Left cardiac atrium (tissue), 4 donors: ENCODE data around the gene DDX56. TPM values are rescaled to one million over a fixed set of nuclear protein-coding genes. Genes with fewer than 3 reads are reported as not detected.

Source experiments
- ATAC-seq, 2 donors: fragments of 200-7000 bp; cut with Tn5 transposase; one replicate each; pipeline ENCODE4 v1.9.1; 2020; ENCODE audit warnings: mild to moderate bottlenecking in 2 of 2, moderate library complexity in 2 of 2
- DNase-seq: peaks from one replicate; pipeline ENCODE4 v3.0.0-alpha.2; 2020
- intact Hi-C, 2 donors: fragments of 100-400 bp; cut with DNase I; formaldehyde crosslinking; loops; one replicate each; pipeline versions ENCODE4 v1.14.1 to v1.15.1; 2022 to 2023
- total RNA-seq, 2 donors: library from RNA; stranded (reverse); fragmentation: NEBNext Ultra II Directional; extraction: Animal tissue kit (Norgen Biotek cat#: 25700); gene quantifications; one replicate each; pipeline ENCODE4 v1.2.1, GENCODE V29; 2021
- donor health status: DM: no; HTN: yes; CAD: no.
- donor health status: DM: no; HTN: yes; CAD: no; lungs with severe emphysema.
- donor health status: DM: yes; HTN: yes; CAD: no.
- donor health status: Dilated cardiomyopathy.

The DDX56 gene
- total RNA-seq, 2 donors from 2014 or later = 27.8 to 44.4 TPM

DNA sequence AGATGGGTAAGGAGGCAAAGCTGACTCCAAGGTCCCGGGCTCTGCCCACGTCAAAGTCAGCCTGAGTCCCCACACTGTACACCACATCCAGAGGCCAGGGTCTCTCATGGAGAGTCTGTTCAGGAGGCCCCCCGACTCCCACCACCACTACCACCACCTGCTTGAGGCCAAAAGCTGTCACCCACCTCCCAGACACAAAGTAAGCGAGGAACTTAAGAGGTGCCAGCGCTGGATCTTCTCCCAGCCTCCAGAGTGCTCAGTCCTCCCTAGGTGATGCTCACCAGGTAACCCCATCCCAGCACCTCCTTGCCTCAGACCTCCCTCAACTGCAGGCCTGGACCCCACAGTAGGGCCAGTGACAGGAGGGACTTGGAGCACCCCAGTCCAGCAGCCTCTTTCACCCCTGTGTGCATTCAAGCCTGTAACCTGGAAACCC lies 33.1 kb downstream of the DDX56 start:
- ATAC-seq = no peak
- intact Hi-C loops = no loop called here
- DNase-seq = no peak

DNA sequence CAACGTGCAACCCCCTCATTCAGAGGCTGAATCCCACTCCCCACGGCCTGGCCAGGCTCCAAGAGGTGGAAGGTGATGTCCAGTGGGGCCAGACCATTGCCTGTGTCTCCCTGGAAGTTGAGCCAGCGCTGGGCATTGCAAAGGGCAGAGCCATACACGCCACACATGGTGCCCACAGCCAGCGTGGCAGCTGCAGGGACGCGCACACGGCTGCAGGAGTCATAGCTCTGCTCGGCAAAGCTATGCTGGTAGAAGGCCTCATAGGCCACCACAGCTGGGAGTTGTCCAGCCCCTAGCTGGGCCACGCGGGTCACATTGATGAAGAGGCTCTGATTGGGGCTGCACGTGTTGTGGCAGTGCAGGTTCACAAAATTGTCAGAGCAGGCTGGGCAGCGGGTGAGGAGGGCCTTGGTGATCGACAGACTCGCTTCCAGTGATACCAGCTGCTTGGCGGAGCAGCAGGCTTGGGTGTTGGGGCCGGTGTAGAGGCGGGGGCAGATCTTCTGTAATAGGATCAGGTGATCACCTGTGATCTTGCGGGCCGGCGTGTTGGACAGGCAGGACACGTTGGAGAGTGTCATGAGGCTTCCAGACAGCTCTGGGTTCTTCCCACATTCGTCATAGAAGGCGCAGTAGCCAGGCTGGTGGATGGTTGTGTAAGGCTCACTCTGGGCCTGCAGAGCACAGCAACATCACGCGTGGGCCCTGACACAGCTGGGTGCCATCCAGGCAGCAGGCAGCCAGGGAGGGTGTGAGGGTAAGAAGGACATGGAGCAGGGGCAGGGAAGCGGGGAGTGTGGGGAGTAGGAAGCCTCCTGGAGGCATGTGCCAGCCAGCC lies 33.8 kb downstream of the DDX56 start:
- ATAC-seq (peak in 1 of 2 donors; percentile 84), DNase-seq (no peak)
- intact Hi-C loops = no loop called here

DNA sequence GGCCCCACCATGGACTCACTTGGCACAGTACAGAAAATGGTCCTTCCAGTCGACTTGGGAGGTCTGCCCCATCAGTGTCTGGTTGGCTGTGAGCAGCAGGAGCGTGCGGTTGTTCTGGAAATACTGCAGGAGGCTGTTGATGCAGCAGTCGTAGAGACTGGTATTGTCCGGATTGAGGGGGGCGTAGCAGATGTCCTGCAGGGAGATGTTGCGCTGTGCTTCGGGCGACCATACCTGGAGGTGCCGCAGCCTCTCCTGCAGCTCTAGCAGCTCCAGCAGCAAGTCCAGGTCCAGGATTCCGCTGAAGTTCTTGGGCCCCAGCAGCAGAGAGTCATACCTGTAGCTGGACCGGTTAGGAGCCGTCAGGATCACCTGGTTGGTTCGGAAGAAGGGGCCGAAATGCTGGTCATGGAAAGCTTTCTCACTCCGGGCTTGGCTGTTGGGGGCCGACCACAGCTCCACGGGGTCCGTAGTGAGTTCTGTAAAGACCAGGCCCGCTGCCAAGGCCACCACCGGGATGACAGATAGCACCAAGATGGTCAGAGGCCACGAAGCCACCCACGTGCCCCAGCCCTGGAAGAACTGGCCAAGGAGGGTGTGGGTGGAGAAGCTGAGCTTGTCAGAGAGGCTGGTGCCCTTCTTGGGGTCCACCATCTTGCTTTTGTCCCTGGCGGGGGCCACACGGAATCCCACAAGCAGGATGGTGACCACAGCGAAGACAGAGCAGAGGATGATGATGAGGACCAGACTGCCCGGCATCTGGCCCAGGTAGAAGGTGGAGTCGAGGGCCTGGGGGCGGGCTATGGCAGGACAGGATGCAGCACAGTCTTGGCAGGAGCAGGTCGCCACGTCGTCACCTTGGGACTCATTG lies 34.7 kb downstream of the DDX56 start:
- intact Hi-C loops = no loop called here
- DNase-seq (no peak), ATAC-seq (no peak)

DNA sequence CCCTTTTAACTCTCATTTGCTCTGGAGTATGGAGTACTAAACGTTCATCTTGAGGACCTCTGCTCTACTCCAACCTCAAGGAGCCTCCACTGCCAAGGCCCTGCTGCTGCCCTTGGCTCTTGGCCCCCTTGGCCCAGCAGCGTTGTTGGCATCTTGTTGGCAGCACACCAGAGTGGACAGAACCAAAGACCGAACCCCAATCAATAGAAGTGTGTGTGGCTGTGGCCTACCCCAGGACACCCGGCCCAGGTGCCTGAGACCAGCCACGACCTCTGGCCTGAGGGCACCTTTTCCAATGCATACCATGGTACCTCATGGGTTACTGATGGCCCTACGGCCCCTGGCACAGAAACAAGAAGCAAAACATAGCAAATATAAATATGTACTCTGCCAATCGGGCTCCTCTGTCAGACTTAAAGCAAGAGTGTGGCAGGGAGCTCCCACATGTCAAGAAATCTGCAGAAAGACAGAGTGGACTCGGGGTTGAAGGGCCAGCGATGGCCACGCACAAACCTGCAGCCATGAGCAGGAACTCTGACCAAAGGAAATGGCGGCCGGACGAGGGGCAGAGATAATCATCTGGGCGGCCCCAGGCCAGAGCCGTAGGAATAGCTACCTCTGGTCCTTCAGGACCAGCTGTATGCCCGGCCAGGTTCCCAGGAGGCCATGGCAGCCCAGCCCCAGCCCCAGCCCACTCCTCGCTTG lies 35.5 kb downstream of the DDX56 start:
- intact Hi-C loops = no loop called here
- ATAC-seq (peak in 1 of 2 donors; percentile 50), DNase-seq (no peak)

DNA sequence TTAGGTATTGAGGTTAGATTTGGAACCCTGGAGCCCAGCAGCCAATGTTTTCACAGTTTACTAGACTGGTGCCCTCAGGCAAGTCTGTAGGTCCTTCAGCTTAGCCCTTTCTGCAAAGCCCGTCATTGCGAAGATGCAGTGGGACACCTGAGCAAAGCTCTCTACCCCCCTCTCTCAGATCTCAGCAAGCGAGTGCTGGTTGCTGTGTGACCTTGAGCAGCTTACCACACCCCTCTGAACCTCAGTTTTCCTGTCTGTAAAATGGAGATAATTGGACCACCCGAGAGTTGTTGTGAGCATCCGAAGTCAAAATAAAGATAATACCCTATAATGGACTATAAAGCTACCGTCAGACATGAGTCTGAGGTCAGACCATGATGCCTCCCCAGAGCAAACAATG lies 36.3 kb downstream of the DDX56 start:
- no peak for DNase-seq
- intact Hi-C loops = no loop called here
- no peak for ATAC-seq

DNA sequence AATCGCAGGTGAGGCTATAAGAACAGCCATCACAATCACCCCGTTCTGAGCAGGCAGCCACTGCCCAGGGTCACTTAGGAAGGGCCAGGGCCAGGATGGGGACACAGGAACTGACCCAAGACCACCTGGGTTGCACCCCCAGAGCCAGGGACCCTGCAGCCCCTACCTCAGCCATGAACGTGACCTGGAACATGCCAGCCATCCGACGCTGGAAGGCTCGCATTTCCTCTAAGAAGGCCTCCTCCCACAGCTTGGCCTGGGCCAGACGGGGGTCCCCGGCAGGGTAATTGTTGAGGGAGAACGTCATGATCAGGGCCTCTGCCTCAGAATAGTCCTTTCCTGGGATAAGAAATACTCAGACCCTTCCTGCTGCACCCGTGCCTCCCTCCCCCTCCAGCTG lies 37.6 kb downstream of the DDX56 start:
- ATAC-seq = no peak
- intact Hi-C loops = no loop called here
- DNase-seq = no peak

DNA sequence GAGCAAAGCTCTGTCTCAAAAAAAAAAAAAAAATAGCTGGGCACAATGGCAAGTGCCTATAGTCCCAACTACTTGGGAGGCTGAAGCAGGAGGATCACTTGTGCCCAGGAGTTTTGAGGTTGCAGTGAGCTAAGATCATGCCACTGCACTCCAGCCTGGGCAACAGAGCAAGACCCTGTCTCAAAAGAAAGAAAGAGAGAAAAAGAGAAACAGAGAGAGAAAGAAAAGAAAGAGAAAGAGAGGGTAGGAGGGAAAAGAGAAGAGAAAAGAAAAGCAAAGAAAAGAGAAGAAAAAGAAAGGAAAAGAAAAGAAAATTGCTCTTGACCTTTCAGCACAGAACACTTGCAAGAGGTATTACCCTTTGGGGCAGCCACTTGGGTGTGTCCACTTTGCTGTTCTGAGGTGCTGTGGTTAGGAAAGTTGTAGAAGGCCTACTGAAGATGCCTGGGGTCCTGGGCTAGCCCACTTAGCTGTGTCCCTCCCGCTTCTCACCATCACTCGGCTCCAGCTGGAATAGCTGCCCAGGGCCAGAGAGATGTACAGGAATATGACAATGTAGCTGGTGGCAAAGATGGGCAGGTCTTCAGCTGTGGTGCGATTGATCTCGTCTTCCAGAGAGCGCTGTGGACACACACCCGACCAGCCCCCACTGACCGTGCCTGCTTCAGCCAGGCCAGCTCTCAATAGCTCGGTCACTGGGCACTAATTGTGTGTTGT lies 38.2 kb downstream of the DDX56 start:
- ATAC-seq (no peak), DNase-seq (no peak)
- intact Hi-C loops = no loop called here

DNA sequence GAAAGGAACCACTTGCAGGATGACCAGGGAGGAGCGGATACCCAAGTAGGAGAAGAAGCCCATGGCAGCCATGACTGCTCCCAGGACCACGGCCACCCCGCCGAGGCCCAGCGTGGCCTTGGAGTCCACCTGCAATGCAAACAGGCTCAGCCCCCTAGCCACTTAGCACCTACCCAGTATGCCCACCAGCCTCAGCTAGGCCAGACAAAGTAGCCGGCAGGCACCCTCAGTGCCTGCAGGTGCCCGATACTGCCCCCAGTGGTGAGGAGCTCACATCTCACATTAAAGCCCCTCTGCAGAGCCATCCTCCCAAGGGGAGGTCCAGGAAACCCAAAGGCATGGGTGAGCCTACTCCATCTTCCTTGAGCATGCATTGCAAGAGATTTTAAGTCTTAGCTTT lies 39.2 kb downstream of the DDX56 start:
- ATAC-seq = peak in 1 of 2 donors; percentile 35
- DNase-seq = no peak
- intact Hi-C loops = no loop called here

DNA sequence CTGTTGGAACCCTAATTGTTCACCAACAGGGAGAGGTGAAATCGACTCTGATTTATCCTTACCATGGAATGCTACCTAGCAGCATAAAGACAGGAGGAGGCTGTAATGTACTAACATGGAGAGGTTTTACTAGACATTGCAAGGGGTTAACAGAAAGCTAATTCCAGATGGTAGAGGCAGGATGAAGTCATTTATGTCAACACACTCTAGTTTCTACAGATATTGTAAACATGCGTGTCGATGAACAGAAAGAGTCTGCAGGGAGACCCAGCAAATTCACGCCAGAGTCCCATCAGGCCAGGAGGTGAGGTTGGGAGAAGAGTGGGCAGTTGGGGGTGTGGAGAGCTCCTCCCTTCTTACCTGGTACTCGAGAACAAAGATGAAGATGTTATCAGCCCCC lies 39.6 kb downstream of the DDX56 start:
- DNase-seq (no peak), ATAC-seq (no peak)
- intact Hi-C loops = no loop called here

DNA sequence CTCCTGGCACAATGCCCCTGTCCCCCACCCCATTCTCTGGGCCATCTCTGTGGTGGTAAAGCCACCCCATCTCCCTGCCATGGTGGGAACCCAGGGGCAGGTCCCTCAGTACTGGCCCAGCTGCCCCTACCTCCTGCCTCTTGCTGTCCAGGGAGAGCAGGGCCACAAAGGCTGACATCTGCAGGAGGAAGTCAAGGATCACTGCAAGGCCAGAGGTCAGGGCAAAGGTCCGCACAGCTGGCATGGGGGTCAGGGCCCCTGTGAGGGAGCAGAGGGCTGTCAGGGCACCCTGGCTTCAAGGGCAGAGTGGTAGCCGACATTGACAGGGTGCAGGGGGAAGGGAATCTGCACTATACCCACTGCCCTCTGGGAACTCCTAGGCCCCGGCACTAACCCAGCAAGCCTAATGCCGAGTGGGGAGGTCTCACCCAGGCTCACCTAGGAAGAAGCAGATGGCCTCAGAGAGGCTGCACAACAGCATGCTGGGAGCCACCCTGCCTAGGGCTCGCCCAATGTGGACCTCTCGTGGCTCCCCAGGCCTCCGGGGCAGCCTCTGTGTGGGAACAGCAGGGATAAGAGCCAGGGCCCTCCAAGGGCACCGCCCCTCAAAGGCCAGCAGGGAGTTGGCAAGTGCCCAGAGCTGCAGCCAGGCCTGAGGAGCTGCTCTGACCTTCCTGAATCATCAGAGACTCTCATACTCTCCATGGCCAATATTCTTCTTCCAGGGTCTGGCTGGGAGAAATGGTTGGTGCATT lies 40.2 kb downstream of the DDX56 start:
- intact Hi-C loops = no loop called here
- ATAC-seq (no peak), DNase-seq (no peak)

DNA sequence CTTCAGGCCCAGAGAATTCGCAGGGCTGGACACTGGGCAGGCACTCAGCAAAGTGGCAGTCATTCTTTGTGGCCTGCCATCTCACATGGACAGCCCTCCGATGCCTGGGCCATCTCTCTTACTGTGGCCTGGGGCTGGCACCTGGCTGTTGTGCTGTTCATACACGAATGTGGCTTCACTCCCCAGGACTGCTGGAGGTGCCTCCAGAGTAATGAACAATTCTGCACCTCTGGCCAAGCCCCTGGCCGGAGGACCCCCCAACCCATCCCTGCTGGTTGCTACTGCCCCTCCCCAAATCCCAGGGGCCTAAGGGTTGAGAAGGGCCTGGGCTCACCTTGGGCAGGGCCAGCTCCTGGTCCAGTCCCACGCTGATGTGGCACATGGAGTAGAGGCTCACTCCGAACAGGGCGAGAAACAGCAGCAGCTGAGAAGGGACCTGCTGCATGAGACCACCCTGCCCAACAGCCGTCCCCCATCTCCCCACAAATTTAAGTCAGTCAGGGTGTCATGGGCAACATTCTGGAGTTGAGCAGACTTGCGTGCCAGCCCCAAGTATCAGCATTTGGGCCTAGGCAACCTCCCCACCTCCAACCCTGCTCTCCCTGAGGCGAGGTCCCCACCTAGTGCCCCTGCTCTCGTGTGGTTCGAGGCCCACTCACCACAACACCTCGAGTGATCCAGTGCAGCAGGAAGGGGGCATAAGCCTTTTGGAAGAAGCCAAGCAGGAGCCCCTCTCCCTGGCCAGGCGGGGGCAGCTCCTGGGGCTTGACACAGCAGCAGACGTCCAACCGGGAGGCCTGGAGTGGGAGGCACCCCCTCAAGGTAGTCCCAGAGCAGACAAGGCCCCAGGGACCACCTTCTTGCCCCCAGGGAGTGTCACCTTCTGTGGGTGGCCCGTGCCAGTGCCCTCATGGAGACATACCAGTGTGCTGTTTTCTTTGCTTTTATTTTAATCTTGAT lies 42.0 kb downstream of the DDX56 start:
- intact Hi-C loops = no loop called here
- ATAC-seq (no peak), DNase-seq (no peak)

DNA sequence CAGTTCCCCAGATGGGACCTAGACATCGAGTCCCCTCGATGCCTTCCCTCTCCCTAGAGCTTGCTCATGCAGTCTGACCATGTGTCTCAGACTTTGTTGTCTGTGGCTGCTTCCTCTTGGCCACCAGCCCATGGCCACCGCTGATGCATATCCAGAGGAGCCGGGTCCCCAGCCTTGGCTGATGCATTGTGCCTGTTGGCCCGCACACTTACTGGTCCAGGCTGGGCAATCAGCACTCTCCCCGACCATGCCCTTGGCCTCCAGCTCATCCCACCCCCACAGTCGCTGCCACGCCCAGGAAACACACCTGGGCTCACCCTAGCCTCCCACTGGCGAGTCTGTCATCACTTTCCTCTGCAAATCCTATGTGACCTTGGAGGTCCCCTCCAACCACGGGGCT lies 42.7 kb downstream of the DDX56 start:
- intact Hi-C loops = no loop called here
- ATAC-seq = no peak
- no peak for DNase-seq

DNA sequence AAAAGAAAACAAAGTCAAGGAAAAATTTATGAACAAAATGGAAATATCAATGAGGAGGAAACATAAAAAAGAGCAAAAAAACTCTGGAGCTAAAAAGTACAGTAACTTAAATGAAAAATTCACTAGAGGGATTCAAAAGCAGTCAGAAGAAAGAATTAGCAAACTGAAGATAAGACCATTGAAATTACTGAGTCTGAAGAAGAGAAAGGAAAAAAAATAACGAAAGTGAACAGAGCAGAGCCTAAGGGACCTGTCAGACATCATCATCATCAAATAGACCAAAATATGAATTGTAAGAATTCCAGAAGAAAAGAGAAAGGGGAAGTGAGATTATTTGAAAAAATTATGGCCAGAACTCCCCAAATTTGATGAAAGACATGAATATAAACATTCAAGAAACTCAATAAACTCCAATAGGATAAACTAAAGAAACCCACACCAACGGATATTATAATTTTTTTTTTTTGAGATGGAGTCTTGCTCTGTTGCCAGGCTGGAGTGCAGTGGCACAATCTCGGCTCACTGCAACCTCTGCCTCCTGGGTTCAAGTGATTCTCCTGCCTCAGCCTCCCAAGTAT lies 48.8 kb downstream of the DDX56 start:
- ATAC-seq = no peak
- intact Hi-C loops = no loop called here
- no peak for DNase-seq

DNA sequence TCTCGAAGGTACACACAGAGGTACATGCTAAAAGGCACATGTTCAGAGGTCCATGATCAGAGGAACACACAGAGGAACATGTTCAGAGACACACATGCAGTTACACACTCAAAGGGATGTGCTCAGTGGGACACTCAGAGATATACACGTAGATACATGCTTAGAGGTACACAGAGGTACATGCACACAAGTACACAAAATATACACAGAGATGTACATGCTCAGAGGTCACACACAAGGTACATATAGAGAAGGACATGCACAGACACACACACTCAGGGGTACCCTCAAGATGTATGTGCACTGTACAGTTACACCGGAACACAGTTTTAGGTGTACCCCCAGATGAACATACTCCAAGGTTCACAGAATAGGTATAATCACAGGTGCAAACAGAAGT lies 51.4 kb downstream of the DDX56 start:
- intact Hi-C loops = no loop called here
- DNase-seq (no peak), ATAC-seq (no peak)

DNA sequence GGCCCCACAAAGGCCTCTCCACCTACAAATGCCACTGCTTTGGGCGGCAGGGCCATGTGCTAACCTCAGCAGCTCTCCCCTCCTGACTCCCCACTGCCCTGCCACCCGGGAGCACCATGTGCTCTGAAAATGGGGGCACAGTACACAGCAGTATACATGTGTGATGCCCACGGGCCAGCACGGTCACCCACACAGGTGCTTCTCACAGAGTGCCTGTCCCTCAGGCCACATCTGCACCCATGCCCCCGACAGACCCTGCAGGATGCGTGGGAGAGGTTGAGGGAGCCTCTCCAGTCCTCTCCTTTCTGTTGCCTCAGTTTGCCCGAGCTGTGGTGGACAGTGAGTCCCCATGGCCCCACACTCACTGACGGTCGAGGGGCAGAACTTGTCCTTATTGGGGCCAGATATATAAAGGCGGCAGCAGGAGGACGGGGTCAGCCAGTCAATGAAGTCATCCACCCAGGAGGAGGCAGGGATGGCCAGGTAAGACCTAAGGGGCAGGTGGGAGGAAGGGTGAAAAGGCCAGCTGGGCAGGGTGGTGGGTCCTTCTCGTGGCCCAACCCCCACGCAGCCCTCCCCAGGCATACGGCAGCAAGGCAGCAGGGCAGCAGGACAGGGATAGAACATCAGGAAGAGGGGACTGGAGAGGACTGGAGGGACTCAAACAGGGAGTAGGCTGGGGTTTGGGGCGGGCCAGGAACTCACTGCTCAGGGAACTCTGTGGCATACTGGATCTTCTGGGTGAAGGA lies 52.2 kb downstream of the DDX56 start:
- DNase-seq (no peak), ATAC-seq (no peak)
- intact Hi-C loops = no loop called here

DNA sequence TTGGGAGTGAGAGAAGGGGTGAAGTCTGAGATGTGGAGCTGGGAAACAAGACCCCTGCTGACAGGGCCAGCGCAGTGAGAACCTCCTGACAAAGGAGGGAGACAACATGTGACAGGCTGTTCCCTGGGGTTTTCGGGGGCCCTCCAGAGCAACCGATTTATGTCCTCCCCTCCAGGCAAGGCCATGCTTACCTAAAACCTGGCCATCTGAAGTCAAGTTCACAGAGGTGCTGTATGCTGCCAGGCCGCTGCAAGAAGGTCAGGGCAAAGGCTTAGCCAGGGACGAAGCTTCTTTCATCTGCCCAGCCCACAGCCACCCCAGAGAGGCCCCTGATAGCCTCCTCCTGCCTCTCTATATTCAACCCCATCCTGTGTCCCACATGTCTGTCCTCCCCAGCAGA lies 53.1 kb downstream of the DDX56 start:
- no peak for DNase-seq
- intact Hi-C loops = no loop called here

More for the DNA sequence above, 53.1 kb downstream of the DDX56 start:
- no peak for ATAC-seq
